Measurements from ENCODE around the gene FLT1. TPM values are rescaled to one million over a fixed set of nuclear protein-coding genes. Genes with fewer than 3 reads are reported as not detected.

The FLT1 gene
- total and polyA plus RNA-seq, 2 of the 13 experiments (the other 11 are each of a cell fraction or from before 2014, with no cell fraction given) = 0.02 TPM; not detected in 1

- no peak for TF ChIP-seq NONO (IDR thresholded peaks at IDR 0.05)
- no peak for TF ChIP-seq NONO (CRISPR knock-in tag; conservative IDR thresholded peaks at IDR 0.05)
- no peak for TF ChIP-seq MYPOP (CRISPR knock-in tag; IDR thresholded peaks at IDR 0.05)
- TF ChIP-seq SMARCE1 (IDR thresholded peaks at IDR 0.05; ENCODE audit: borderline replicate concordance) = no peak
- no peak for TF ChIP-seq SALL2 (CRISPR knock-in tag; IDR thresholded peaks at IDR 0.05)
- TF ChIP-seq NR2F6 (IDR thresholded peaks at IDR 0.05) = no peak
- no peak for TF ChIP-seq NR2F6 (CRISPR knock-in tag; IDR thresholded peaks at IDR 0.05)
- TF ChIP-seq SIN3A (IDR thresholded peaks at IDR 0.05; ENCODE audit: borderline replicate concordance, low read depth, low read length) = no peak
- TF ChIP-seq ZFP37 (CRISPR knock-in tag; IDR thresholded peaks at IDR 0.05; ENCODE audit: borderline replicate concordance) = no peak
Measured at GRCh38 chr13:28535734-28536133, 40.8 kb upstream of the FLT1 start (continued).

GRCh38 chr13:28534801-28535200, 39.9 kb upstream of the FLT1 start:
- H3K4me1 ChIP-seq (ENCODE audit: insufficient read depth, low read length) = peaks cover 14% of the 10 kb centered on the region
- no peaks in the 10 kb centered on the region for H3K36me3 ChIP-seq (replicated peaks in 1 of 2; ENCODE audit: control insufficient read depth in 1 of 2, insufficient read depth in 2 of 2, low read length in 2 of 2)
- no peak overlapping the region for H3K4me2 ChIP-seq (ENCODE audit: low read depth, low read length)
- H3K4me3 ChIP-seq (replicated peaks in 1 of 3; ENCODE audit: insufficient read depth in 1 of 3, low read depth in 2 of 3, low read length in 3 of 3) = no peak overlapping the region
- FAIRE-seq = no peak
- no TSS peak for BruUV-seq (replicated peaks)
- no peak for TF ChIP-seq MEF2D (CRISPR knock-in tag; IDR thresholded peaks at IDR 0.05)
- no peak for ATAC-seq
- H3K27ac ChIP-seq (ENCODE audit: extremely low read length, insufficient read depth, low read length) = no peak overlapping the region
- H3K9ac ChIP-seq (ENCODE audit: insufficient read depth, low read depth, low read length) = no peak overlapping the region
- POLR2A ChIA-PET = no interaction called here
- intact Hi-C loops (cut with micrococcal nuclease; ENCODE audit: unreplicated experiment) = no loop called here
- H2AFZ ChIP-seq (ENCODE audit: low read length) = no peak overlapping the region
- H3K9me3 ChIP-seq (ENCODE audit: low read length) = no peaks in the 10 kb centered on the region
- DNase-seq (ENCODE audit: low spot score) = no peak
- CTCF ChIA-PET (ENCODE audit: low intra/inter-chr PET ratio, low total read pairs) = no interaction called here
- in situ Hi-C loops (cut with HindIII; ENCODE audit: extremely low pct_ligation_motif_present, low pct_unique_long_range_greater_than_20kb) = no loop called here
- H4K20me1 ChIP-seq (ENCODE audit: insufficient read depth, low read length) = no peaks in the 10 kb centered on the region
- H3K79me2 ChIP-seq (ENCODE audit: insufficient read depth, low read length) = no peaks in the 10 kb centered on the region
- H3K27me3 ChIP-seq (ENCODE audit: control insufficient read depth in 1 of 2, insufficient read depth in 2 of 2, low read length in 2 of 2) = peaks cover 4 to 38% of the 10 kb centered on the region in 2 experiments
- WGBS (ENCODE audit: low lambda C conversion rate) = no CpG with 5 or more reads among the region's 5 CpGs
